ENCODE measurements around the gene NAT14. TPM values are rescaled to one million over a fixed set of nuclear protein-coding genes. Genes with fewer than 3 reads are reported as not detected.
"Not testable (repeated sequence)": the region's sequence is repeated elsewhere in the genome, so short reads cannot be mapped to it uniquely, and the experiment has no call there.

NAT14 gene
- polyA plus RNA-seq, 2 donors = 4.2 to 6.8 TPM

DNA sequence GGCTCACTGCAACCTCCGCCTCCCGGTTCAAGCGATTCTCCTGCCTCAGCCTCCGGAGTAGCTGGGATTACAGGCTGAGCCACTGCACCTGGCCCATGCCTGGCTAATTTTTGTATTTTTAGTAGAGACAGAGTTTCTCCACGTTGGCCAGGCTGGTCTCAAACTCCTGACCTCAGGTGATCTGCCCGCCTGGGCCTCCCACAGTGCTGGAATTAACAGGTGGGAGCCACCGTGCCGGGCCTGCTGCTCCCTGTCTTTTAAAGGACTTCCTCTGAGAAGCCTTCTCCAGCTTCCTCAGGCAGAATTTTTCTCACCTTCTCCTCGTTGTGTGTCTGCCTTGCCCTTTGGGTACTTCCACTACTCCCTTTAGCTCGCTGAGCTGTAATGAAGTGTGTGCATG, 11.8 kb downstream of the NAT14 start:
- not testable (repeated sequence) for H3K4me1 ChIP-seq (ENCODE audit: control insufficient read depth in 2 of 2, insufficient read depth in 2 of 2, low read length in 1 of 2); H3K9me3 ChIP-seq (ENCODE audit: control insufficient read depth in 2 of 2, insufficient read depth in 1 of 2, low read depth in 1 of 2, low read length in 1 of 2); H3K27ac ChIP-seq (ENCODE audit: low read depth in 2 of 2, low read length in 1 of 2); H3K4me3 ChIP-seq (ENCODE audit: low read depth in 1 of 2, low read length in 2 of 2); H3K36me3 ChIP-seq (ENCODE audit: control insufficient read depth in 2 of 2, insufficient read depth in 2 of 2, low read length in 1 of 2); H3K27me3 ChIP-seq (ENCODE audit: control insufficient read depth in 1 of 2, insufficient read depth in 2 of 2, low read length in 2 of 2)
- 79 to 80% methylated on average over 10 of the region's 10 CpGs for WGBS, 2 donors

DNA sequence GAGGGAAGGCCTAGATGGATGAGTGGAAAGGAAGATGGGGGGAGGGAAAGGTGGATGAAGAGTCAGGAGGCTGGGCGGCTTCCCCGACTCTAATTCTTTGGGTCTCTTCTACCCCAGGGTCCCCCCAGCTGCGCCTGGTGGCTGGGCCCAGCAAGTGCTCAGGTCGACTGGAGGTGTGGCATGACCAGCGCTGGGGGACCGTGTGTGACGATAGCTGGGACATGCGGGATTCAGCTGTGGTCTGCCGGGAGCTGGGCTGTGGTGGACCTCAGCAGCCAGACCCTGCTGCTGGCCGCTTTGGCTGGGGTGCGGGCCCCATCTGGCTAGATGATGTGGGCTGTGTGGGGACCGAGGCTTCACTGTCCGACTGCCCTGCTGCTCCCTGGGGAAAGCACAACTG, 12.8 kb downstream of the NAT14 start:
- no peaks in the 10 kb centered on the region for H3K36me3 ChIP-seq (ENCODE audit: control insufficient read depth in 2 of 2, insufficient read depth in 2 of 2, low read length in 1 of 2)
- WGBS, 2 donors = 83 to 86% methylated on average over 13 of the region's 13 CpGs
- no peaks in the 10 kb centered on the region for H3K27me3 ChIP-seq (ENCODE audit: control insufficient read depth in 1 of 2, insufficient read depth in 2 of 2, low read length in 2 of 2)

DNA sequence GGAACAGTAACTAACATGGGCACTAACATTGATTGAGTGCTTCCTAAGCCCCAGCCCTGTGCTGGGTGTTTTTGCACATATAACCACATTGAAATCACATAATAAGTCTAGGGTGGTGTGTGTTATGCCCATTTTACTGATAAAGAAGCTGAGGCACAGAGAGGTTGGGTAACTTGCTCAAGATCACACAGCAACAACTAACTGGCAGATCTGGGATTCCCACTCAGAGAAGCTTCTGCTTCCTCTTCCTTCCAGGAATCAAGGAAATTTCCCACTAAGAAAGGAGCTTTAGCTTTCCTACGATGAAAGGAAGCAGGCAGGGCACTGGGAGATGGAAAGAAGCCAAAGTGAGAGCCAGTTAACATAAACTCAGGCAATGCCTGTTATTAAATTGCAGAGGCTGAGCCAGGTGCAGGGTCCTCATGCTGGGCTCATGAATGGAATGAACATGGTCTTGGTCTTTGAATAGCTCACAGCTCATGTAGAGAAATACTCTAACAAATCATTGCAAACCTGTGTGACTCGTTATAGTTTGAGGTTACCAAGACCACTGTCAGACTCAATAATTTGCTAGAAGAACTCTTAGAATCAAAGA, 13.4 kb downstream of the NAT14 start:
- H3K4me3 ChIP-seq (ENCODE audit: low read depth in 1 of 2, low read length in 2 of 2) = no peak overlapping the region
- WGBS, 2 donors = 38 to 40% methylated on average over 2 of the region's 2 CpGs

More for the DNA sequence above, 12.8 kb downstream of the NAT14 start:
- no peak overlapping the region for H3K27ac ChIP-seq (ENCODE audit: low read depth in 2 of 2, low read length in 1 of 2)
- H3K4me1 ChIP-seq (ENCODE audit: control insufficient read depth in 2 of 2, insufficient read depth in 2 of 2, low read length in 1 of 2) = no peaks in the 10 kb centered on the region
- H3K9me3 ChIP-seq (ENCODE audit: control insufficient read depth in 2 of 2, insufficient read depth in 1 of 2, low read depth in 1 of 2, low read length in 1 of 2) = no peaks in the 10 kb centered on the region
- H3K4me3 ChIP-seq (ENCODE audit: low read depth in 1 of 2, low read length in 2 of 2) = no peak overlapping the region

DNA sequence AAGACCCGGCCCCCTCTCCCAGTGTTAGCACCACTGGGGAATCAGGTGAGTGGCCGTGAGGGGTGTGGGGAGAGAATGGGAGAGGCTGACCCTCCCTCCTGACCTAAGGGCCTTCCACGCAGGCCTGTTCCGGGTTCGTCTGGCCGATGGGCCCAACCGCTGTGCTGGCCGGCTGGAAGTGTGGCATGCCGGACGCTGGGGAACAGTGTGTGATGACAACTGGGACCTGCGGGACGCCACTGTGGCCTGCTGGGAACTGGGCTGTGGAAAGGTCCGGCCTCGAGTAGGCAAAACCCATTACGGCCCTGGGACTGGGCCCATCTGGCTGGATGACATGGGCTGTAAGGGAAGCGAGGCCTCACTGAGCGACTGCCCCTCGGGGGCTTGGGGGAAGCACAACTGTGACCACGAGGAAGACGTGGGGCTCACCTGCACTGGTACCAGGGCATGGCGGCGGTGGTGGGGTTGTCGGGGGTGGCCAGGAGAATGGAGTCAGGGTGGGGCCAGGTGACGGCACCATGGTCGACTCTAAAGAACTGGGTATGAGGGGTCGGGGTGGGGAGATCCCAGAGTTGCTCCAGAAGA, 15.5 kb downstream of the NAT14 start:
- no peaks in the 10 kb centered on the region for H3K27me3 ChIP-seq (ENCODE audit: control insufficient read depth in 1 of 2, insufficient read depth in 2 of 2, low read length in 2 of 2)
- H3K4me3 ChIP-seq (ENCODE audit: low read depth in 1 of 2, low read length in 2 of 2) = no peak overlapping the region
- 94 to 95% methylated on average over 26 of the region's 26 CpGs for whole genome bisulfite sequencing, 2 donors
- no peaks in the 10 kb centered on the region for H3K4me1 ChIP-seq (ENCODE audit: control insufficient read depth in 2 of 2, insufficient read depth in 2 of 2, low read length in 1 of 2)
- no peaks in the 10 kb centered on the region for H3K36me3 ChIP-seq (ENCODE audit: control insufficient read depth in 2 of 2, insufficient read depth in 2 of 2, low read length in 1 of 2)
- no peaks in the 10 kb centered on the region for H3K9me3 ChIP-seq (ENCODE audit: control insufficient read depth in 2 of 2, insufficient read depth in 1 of 2, low read depth in 1 of 2, low read length in 1 of 2)
- H3K27ac ChIP-seq (ENCODE audit: low read depth in 2 of 2, low read length in 1 of 2) = no peak overlapping the region

More for the DNA sequence above, 13.4 kb downstream of the NAT14 start:
- H3K27ac ChIP-seq (ENCODE audit: low read depth in 2 of 2, low read length in 1 of 2) = no peak overlapping the region
- H3K36me3 ChIP-seq (ENCODE audit: control insufficient read depth in 2 of 2, insufficient read depth in 2 of 2, low read length in 1 of 2) = no peaks in the 10 kb centered on the region
- H3K27me3 ChIP-seq (ENCODE audit: control insufficient read depth in 1 of 2, insufficient read depth in 2 of 2, low read length in 2 of 2) = no peaks in the 10 kb centered on the region
- H3K9me3 ChIP-seq (ENCODE audit: control insufficient read depth in 2 of 2, insufficient read depth in 1 of 2, low read depth in 1 of 2, low read length in 1 of 2) = no peaks in the 10 kb centered on the region
- no peaks in the 10 kb centered on the region for H3K4me1 ChIP-seq (ENCODE audit: control insufficient read depth in 2 of 2, insufficient read depth in 2 of 2, low read length in 1 of 2)

DNA sequence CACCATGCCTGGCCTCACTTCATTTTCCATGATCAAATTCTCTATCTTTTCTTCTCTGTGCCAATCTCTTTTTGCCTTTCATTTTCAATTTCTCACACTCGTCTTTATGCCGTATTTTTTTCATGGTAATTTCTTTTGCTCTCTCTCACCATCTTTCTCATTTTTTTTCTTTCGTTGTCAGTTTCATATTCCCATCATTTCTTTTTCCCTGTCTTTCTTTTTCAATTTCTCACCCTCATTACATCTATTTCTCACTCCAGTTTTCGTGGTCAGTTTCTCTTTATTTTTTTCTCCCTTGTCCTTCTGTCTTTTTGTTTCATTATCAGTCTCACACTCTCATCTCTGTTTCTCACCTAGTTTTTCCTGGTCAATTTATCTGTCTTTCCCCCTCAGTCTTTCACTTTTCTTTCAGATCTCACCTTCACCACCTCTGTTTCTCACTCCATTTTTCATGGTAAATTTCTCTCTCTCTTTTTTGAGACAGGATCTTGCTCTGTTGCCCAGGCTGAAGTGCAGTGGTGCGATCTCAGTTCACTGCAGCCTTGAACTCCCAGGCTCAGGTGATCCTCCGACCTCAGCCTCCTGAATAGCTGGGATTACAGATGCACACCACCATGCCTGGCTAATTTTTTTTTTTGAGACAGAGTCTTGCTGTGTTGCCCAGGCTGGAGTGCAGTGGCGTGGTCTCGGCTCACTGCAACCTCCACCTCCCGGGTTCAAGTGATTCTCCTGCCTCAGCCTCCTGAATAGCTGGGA, 17.4 kb downstream of the NAT14 start:
- Histone ChIP-seq H3K27ac (ENCODE audit: low read depth in 2 of 2, low read length in 1 of 2) (no peak overlapping the region), H3K4me3 (ENCODE audit: low read depth in 1 of 2, low read length in 2 of 2) (no peak overlapping the region), H3K4me1 (ENCODE audit: control insufficient read depth in 2 of 2, insufficient read depth in 2 of 2, low read length in 1 of 2) (no peaks in the 10 kb centered on the region), H3K36me3 (ENCODE audit: control insufficient read depth in 2 of 2, insufficient read depth in 2 of 2, low read length in 1 of 2) (no peaks in the 10 kb centered on the region), H3K9me3 (ENCODE audit: control insufficient read depth in 2 of 2, insufficient read depth in 1 of 2, low read depth in 1 of 2, low read length in 1 of 2) (no peaks in the 10 kb centered on the region), H3K27me3 (ENCODE audit: control insufficient read depth in 1 of 2, insufficient read depth in 2 of 2, low read length in 2 of 2) (no peaks in the 10 kb centered on the region)
- 91 to 92% methylated on average over 9 of the region's 9 CpGs for WGBS, 2 donors

DNA sequence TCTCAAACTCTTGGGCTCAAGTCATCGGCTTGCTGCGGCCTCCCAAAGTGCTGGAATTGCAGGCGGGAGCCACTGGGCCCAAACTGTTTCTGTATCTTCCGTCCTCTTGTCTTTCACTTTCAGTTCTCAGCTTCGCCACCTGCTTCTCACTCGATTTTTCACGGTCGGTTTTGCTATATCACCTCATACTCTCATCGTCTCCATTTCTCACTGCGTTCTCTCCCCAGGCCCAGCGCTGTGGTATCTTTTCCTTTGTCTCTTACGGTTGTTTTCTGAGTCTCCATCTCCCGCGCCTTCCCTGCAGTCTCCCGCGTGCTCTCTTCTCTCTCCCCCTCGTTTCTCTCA, 18.1 kb downstream of the NAT14 start:
- H3K27ac ChIP-seq (ENCODE audit: low read depth in 2 of 2, low read length in 1 of 2) = no peak overlapping the region
- H3K27me3 ChIP-seq (ENCODE audit: control insufficient read depth in 1 of 2, insufficient read depth in 2 of 2, low read length in 2 of 2) = no peaks in the 10 kb centered on the region
- 78 to 89% methylated on average over 17 of the region's 17 CpGs for WGBS, 2 donors
- no peaks in the 10 kb centered on the region for H3K36me3 ChIP-seq (ENCODE audit: control insufficient read depth in 2 of 2, insufficient read depth in 2 of 2, low read length in 1 of 2)
- H3K4me3 ChIP-seq (ENCODE audit: low read depth in 1 of 2, low read length in 2 of 2) = no peak overlapping the region
- H3K4me1 ChIP-seq (ENCODE audit: control insufficient read depth in 2 of 2, insufficient read depth in 2 of 2, low read length in 1 of 2) = no peaks in the 10 kb centered on the region
- no peaks in the 10 kb centered on the region for H3K9me3 ChIP-seq (ENCODE audit: control insufficient read depth in 2 of 2, insufficient read depth in 1 of 2, low read depth in 1 of 2, low read length in 1 of 2)

DNA sequence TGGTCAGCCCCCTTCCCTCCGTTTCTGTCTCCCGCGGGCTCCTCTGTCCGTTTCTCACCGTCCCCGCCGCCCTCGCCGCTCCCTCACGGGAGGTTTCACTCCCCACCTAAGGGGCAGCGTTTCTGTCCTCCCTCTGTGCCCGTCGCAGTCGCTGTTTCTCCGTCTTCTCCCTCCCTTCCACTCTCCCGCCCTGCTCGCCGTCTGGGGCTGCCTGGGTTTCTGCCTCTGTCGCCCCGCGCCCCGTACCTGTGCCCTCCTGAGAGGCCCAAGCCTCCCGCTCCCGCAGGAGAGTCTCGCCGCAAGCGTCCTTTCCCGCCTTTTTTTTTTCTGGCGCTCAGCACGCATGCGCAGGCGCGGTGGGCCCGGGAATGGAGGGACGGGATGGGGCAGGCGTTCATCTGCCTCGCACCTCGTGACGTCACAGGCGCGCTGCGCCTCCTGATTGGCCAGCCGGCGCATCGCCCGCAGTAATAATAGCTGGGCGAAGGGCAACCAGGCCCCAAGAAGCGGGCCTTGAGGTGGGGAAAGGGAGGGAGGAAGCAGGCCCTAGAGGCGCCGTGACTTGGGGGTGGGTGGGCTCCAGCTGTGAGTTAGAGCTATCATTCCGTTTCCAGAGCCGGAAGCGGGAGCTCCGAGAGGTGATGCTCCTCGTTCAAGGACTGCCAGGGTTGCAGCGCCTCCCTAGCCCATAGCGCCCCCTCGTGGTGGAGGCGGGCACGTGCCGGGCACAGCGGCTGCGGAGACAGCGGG, 18.7 kb downstream of the NAT14 start:
- H3K36me3 ChIP-seq (ENCODE audit: control insufficient read depth in 2 of 2, insufficient read depth in 2 of 2, low read length in 1 of 2) = no peaks in the 10 kb centered on the region
- no peaks in the 10 kb centered on the region for H3K4me1 ChIP-seq (ENCODE audit: control insufficient read depth in 2 of 2, insufficient read depth in 2 of 2, low read length in 1 of 2)
- no peaks in the 10 kb centered on the region for H3K27me3 ChIP-seq (ENCODE audit: control insufficient read depth in 1 of 2, insufficient read depth in 2 of 2, low read length in 2 of 2)
- no peaks in the 10 kb centered on the region for H3K9me3 ChIP-seq (ENCODE audit: control insufficient read depth in 2 of 2, insufficient read depth in 1 of 2, low read depth in 1 of 2, low read length in 1 of 2)
- WGBS, 2 donors = 12 to 16% methylated on average over 63 to 64 of the region's 64 CpGs
- H3K4me3 ChIP-seq (ENCODE audit: low read depth in 1 of 2, low read length in 2 of 2) = peak overlapping the region; percentile 27 to 40
- H3K27ac ChIP-seq (ENCODE audit: low read depth in 2 of 2, low read length in 1 of 2) = peak overlapping the region; percentile 58 to 76

DNA sequence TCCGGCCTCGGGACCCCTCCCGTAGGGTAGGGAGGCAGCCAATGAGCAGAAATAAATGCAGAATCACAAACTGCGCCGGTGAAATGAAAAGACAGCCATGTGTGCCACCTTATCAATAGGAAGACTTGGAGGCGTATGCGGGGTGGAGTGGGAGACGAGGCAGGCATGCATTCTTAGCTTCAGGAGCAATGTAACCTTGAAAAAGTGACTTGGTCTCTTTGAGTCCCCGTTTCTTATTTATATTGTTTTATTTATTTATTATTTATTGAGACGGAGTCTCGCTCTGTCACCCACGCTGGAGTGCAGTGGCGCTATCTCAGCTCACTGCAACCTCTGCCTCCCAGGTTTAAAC, 19.2 kb downstream of the NAT14 start:
- Histone ChIP-seq H3K9me3 (ENCODE audit: control insufficient read depth in 2 of 2, insufficient read depth in 1 of 2, low read depth in 1 of 2, low read length in 1 of 2) (no peaks in the 10 kb centered on the region), H3K36me3 (ENCODE audit: control insufficient read depth in 2 of 2, insufficient read depth in 2 of 2, low read length in 1 of 2) (no peaks in the 10 kb centered on the region), H3K4me3 (ENCODE audit: low read depth in 1 of 2, low read length in 2 of 2) (no peak overlapping the region), H3K4me1 (ENCODE audit: control insufficient read depth in 2 of 2, insufficient read depth in 2 of 2, low read length in 1 of 2) (no peaks in the 10 kb centered on the region), H3K27me3 (ENCODE audit: control insufficient read depth in 1 of 2, insufficient read depth in 2 of 2, low read length in 2 of 2) (no peaks in the 10 kb centered on the region), H3K27ac (ENCODE audit: low read depth in 2 of 2, low read length in 1 of 2) (no peak overlapping the region)
- 24 to 29% methylated on average over 13 of the region's 13 CpGs for WGBS, 2 donors

DNA sequence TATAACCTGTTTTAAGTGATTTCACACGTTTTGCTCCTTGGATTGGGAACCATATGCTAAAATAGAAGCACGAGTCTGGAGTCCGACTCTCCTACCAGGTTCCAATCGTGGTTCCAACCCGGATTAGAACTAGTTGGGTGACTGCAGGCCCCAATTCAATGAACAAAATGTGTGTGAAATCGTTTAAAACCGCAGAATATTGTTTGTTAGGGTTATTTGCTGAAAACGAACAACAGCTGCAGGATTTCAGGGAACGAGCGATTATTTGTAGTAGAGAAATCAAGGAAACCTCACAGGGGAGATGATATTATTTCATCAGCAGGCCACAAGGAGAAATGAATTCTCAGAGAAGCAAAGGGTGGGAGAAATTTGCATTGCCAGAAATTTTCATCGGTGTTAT, 20.0 kb downstream of the NAT14 start:
- WGBS, 2 donors = 81 to 83% methylated on average over 11 of the region's 11 CpGs

More for the DNA sequence above, 20.0 kb downstream of the NAT14 start:
- Histone ChIP-seq H3K9me3 (ENCODE audit: control insufficient read depth in 2 of 2, insufficient read depth in 1 of 2, low read depth in 1 of 2, low read length in 1 of 2) (no peaks in the 10 kb centered on the region), H3K27ac (ENCODE audit: low read depth in 2 of 2, low read length in 1 of 2) (no peak overlapping the region), H3K27me3 (ENCODE audit: control insufficient read depth in 1 of 2, insufficient read depth in 2 of 2, low read length in 2 of 2) (no peaks in the 10 kb centered on the region), H3K4me1 (ENCODE audit: control insufficient read depth in 2 of 2, insufficient read depth in 2 of 2, low read length in 1 of 2) (no peaks in the 10 kb centered on the region), H3K36me3 (ENCODE audit: control insufficient read depth in 2 of 2, insufficient read depth in 2 of 2, low read length in 1 of 2) (no peaks in the 10 kb centered on the region), H3K4me3 (ENCODE audit: low read depth in 1 of 2, low read length in 2 of 2) (no peak overlapping the region)
